ENCODE measurements around the gene VSIG1.

The VSIG1 gene

GRCh38 chrX:108127152-108127551 lies 82.3 kb downstream of the VSIG1 start:
- no peak for DNase-seq

More at GRCh38 chrX:108127152-108127551, 82.3 kb downstream of the VSIG1 start:
- no peak for TF ChIP-seq CTCF (IDR thresholded peaks at IDR 0.05)
- Mint-ChIP-seq H3K36me3 (ENCODE audit: low read depth) (peaks cover 32% of the 10 kb centered on the region), H3K4me1 (peaks cover 26% of the 10 kb centered on the region), H3K9me3 (no peaks in the 10 kb centered on the region), H3K4me3 (no peak overlapping the region), H3K27ac (no peak overlapping the region), H3K27me3 (ENCODE audit: low read depth, poor library complexity) (peaks cover 7% of the 10 kb centered on the region)

Data from nephron progenitor cell (in vitro differentiated cells).